ENCODE results near the gene CNTNAP3. TPM values are rescaled to one million over a fixed set of nuclear protein-coding genes. Genes with fewer than 3 reads are reported as not detected.
"Not testable (repeated sequence)": the region's sequence is repeated elsewhere in the genome, so short reads cannot be mapped to it uniquely, and the experiment has no call there.

CNTNAP3 gene
- total and polyA plus RNA-seq, 2 donors (not counting 3 experiments of a cell fraction or from before 2014, with no cell fraction given) = 11.1 to 24.7 TPM

- POLR2A ChIA-PET; H3K4me2 ChIP-seq (ENCODE audit: insufficient read depth, low read length); H3K4me1 ChIP-seq (ENCODE audit: control insufficient read depth, extremely low read depth, insufficient read depth, low read length); intact Hi-C loops (cut with micrococcal nuclease); H3K36me3 ChIP-seq (ENCODE audit: control insufficient read depth in 2 of 2, extremely low read depth in 1 of 2, insufficient read depth in 2 of 2, low read length in 2 of 2); BruUV-seq (replicated peaks); H3K27me3 ChIP-seq (ENCODE audit: control insufficient read depth in 2 of 2, insufficient read depth in 2 of 2, low read length in 2 of 2); H3K4me3 ChIP-seq (replicated peaks in 1 of 3; ENCODE audit: insufficient read depth in 1 of 3, low read depth in 1 of 3, low read length in 3 of 3); FAIRE-seq; H3K79me2 ChIP-seq (ENCODE audit: control insufficient read depth, insufficient read depth, low read length); H3K9me1 ChIP-seq (replicated peaks; ENCODE audit: control insufficient read depth, extremely low read depth, insufficient read depth, low read length); H2AFZ ChIP-seq (ENCODE audit: low read depth, low read length); H3K9ac ChIP-seq (replicated peaks; ENCODE audit: extremely low read depth, insufficient read depth, low read length); H4K20me1 ChIP-seq (replicated peaks; ENCODE audit: control insufficient read depth, extremely low read depth, insufficient read depth, low read length); DNase-seq (ENCODE audit: low read depth, low spot score); H3K27ac ChIP-seq (ENCODE audit: insufficient read depth, low read depth, low read length); H3K9me3 ChIP-seq (replicated peaks; ENCODE audit: control insufficient read depth, insufficient read depth, low read length); CTCF ChIA-PET; dilution Hi-C loops (cut with MboI; ENCODE audit: extremely low pct_ligation_motif_present, low sequenced_read_pairs): not testable (repeated sequence)
Observed at GRCh38 chr9:39085311-39085710, 202.7 kb downstream of the CNTNAP3 start.

GRCh38 chr9:39082574-39082973 is 205.4 kb downstream of the CNTNAP3 start:
- H3K4me2 ChIP-seq (ENCODE audit: insufficient read depth, low read length); H3K9me3 ChIP-seq (replicated peaks; ENCODE audit: control insufficient read depth, insufficient read depth, low read length); BruUV-seq (replicated peaks); H3K27me3 ChIP-seq (ENCODE audit: control insufficient read depth in 2 of 2, insufficient read depth in 2 of 2, low read length in 2 of 2); H4K20me1 ChIP-seq (replicated peaks; ENCODE audit: control insufficient read depth, extremely low read depth, insufficient read depth, low read length); dilution Hi-C loops (cut with MboI; ENCODE audit: extremely low pct_ligation_motif_present, low sequenced_read_pairs); H2AFZ ChIP-seq (ENCODE audit: low read depth, low read length); intact Hi-C loops (cut with micrococcal nuclease); FAIRE-seq; H3K9ac ChIP-seq (replicated peaks; ENCODE audit: extremely low read depth, insufficient read depth, low read length); POLR2A ChIA-PET; H3K79me2 ChIP-seq (ENCODE audit: control insufficient read depth, insufficient read depth, low read length); H3K9me1 ChIP-seq (replicated peaks; ENCODE audit: control insufficient read depth, extremely low read depth, insufficient read depth, low read length); DNase-seq (ENCODE audit: low read depth, low spot score); H3K4me1 ChIP-seq (ENCODE audit: control insufficient read depth, extremely low read depth, insufficient read depth, low read length); CTCF ChIA-PET; H3K4me3 ChIP-seq (replicated peaks in 1 of 3; ENCODE audit: insufficient read depth in 1 of 3, low read depth in 1 of 3, low read length in 3 of 3); H3K36me3 ChIP-seq (ENCODE audit: control insufficient read depth in 2 of 2, extremely low read depth in 1 of 2, insufficient read depth in 2 of 2, low read length in 2 of 2); H3K27ac ChIP-seq (ENCODE audit: insufficient read depth, low read depth, low read length): not testable (repeated sequence)

- CTCF ChIA-PET = interaction anchor here (0.6 kb wide), 1 partner anchor 458 kb away, joined by 3 read pairs; no protein-coding TSS in a partner anchor
- H3K9me1 ChIP-seq (replicated peaks; ENCODE audit: control insufficient read depth, extremely low read depth, insufficient read depth, low read length); H3K4me3 ChIP-seq (replicated peaks in 1 of 3; ENCODE audit: insufficient read depth in 1 of 3, low read depth in 1 of 3, low read length in 3 of 3); H3K79me2 ChIP-seq (ENCODE audit: control insufficient read depth, insufficient read depth, low read length); H3K27me3 ChIP-seq (ENCODE audit: control insufficient read depth in 2 of 2, insufficient read depth in 2 of 2, low read length in 2 of 2); DNase-seq (ENCODE audit: low read depth, low spot score); FAIRE-seq; H3K9ac ChIP-seq (replicated peaks; ENCODE audit: extremely low read depth, insufficient read depth, low read length); H3K4me2 ChIP-seq (ENCODE audit: insufficient read depth, low read length); H3K36me3 ChIP-seq (ENCODE audit: control insufficient read depth in 2 of 2, extremely low read depth in 1 of 2, insufficient read depth in 2 of 2, low read length in 2 of 2); BruUV-seq (replicated peaks); H4K20me1 ChIP-seq (replicated peaks; ENCODE audit: control insufficient read depth, extremely low read depth, insufficient read depth, low read length); H3K27ac ChIP-seq (ENCODE audit: insufficient read depth, low read depth, low read length); H3K9me3 ChIP-seq (replicated peaks; ENCODE audit: control insufficient read depth, insufficient read depth, low read length); intact Hi-C loops (cut with micrococcal nuclease); H3K4me1 ChIP-seq (ENCODE audit: control insufficient read depth, extremely low read depth, insufficient read depth, low read length); dilution Hi-C loops (cut with MboI; ENCODE audit: extremely low pct_ligation_motif_present, low sequenced_read_pairs); H2AFZ ChIP-seq (ENCODE audit: low read depth, low read length): not testable (repeated sequence)
- POLR2A ChIA-PET = interaction anchor here (0.7 kb wide), 1 partner anchor 407 kb away, joined by 4 read pairs; no protein-coding TSS in a partner anchor
Observed at GRCh38 chr9:39080081-39080480, 207.9 kb downstream of the CNTNAP3 start.

Data from endothelial cell of umbilical vein (primary cell).